NCI-H187 (cell line): ENCODE results near the gene LIPC.

ENCODE experiments used
- DNase-seq, 2 experiments: peaks; one replicate each; lab custom pipeline; 2025; lab: John Stamatoyannopoulos, UW

LIPC gene

GRCh38 chr15:58431221-58432149 lies at the start of gene LIPC:
TSS of gene LIPC (plus strand) at chr15:58431991. CDS start at chr15:58432033, 42 bp downstream.
- DNase-seq: no peak

- no peak for DNase-seq
These were observed 47.9 kb upstream of the LIPC start for GRCh38 chr15:58383876-58384275.

- no peak for DNase-seq
These were observed 47.1 kb upstream of the LIPC start for GRCh38 chr15:58384667-58385066.

GRCh38 chr15:58386081-58386480 lies 45.7 kb upstream of the LIPC start:
- DNase-seq: no peak

DNA sequence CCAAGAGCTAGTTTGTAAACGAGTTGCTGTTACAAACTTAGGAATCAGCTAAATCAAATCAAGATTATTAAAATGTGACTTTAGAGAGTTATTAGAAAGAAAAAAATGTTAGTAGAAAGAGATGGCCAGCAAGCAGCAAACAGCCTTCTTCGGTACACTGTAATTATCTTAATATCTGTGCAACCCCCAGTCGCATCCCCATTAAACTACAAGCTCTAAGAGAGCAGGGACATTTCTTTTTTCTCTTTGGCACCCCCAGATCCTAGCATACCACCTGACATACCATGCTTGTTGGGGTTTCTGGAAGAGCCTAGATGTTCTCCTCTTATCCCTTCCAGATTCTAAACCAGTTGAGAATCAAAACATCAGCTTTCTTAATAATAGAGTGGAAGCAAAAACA lies 45.1 kb upstream of the LIPC start:
- no peak for DNase-seq

- no peak for DNase-seq
These were observed 44.7 kb upstream of the LIPC start for GRCh38 chr15:58387130-58387529.

GRCh38 chr15:58388211-58388610 lies 43.6 kb upstream of the LIPC start:
- DNase-seq: no peak

- no peak for DNase-seq
These were observed 41.7 kb upstream of the LIPC start for GRCh38 chr15:58390118-58390517.

- DNase-seq: no peak
These were observed 41.1 kb upstream of the LIPC start for GRCh38 chr15:58390655-58391054.

DNA sequence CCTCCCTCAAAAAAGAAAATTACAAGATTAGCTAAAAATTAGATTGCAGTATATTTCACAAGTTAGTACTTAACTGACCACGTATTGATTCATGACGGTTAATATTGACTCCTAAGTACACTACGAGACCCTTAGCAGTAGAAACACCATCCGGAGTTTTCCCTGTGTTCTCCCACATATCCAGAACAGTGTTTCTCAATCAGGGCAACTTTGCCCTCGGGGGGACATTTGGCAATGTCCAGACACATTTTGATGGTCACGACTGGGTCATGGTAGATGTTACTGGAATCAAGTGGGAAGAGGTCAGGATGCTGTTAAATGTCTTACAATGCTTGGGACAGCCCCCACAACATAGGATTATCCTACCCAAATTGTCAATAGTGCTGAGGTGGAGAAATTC lies 40.7 kb upstream of the LIPC start:
- no peak for DNase-seq

GRCh38 chr15:58392141-58392540 lies 39.6 kb upstream of the LIPC start:
- no peak for DNase-seq

GRCh38 chr15:58392611-58393161 lies 39.1 kb upstream of the LIPC start:
- DNase-seq: no peak

DNA sequence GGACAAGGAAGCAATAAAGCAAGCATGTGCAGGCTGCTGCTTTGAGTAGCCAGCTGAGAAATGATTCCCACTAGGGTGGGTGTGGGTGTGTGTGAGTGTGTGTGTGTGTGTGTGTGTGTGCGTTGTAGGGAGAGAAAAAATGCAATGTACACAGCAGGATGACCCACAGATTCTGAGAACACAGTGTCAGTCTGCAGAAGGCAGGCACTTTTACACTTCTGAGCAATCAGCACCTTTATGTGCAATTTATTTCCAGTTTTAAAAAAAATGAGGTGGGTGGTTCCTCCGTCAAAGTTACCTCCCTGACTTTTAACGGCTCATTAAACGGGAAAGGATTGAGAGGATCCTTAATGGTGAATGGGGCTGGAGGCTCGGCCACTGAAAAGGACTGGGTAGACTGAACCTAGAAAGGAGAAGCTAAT lies 38.5 kb upstream of the LIPC start:
- peak; percentile 42 to 67 for DNase-seq

DNA sequence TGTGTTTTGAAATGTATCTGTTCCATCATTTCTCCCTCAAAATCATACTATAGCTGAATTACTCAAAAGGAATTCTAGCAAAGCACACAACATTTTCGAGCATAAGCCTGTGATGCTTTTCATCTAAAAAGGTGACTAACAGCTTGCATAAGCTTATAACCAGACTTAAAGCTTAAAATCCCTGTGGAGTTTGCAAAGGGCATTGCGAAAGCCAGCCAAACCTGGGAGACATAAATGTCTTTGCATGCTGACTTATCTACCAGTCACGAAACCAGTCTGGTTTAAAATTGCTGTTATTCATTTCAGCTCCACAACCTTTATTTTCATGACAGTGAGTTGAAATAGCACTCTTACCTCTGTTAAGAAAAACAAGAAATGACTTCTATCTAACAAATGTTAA lies 35.6 kb upstream of the LIPC start:
- no peak for DNase-seq

- no peak for DNase-seq
These were observed 33.7 kb upstream of the LIPC start for GRCh38 chr15:58398071-58398470.

DNA sequence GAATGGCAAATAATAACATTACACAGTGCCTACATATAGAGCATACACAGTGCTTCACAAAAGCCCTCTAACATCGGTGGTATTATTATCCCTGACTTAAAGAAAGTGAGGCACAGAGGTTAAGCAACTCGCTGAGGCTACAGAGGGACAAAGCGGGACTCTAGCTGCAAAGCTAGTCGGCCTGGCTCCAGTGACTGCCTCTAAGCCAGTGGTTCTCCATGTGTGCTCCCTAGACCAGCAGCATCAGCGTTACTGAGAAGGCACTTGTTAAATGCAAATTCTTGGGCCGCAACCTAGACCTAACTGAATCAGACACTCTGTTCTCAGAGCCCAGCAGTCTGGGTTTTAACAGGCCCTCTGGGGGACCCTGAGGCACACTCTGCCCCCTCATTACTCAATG lies 33.1 kb upstream of the LIPC start:
- no peak for DNase-seq

- DNase-seq: no peak
These were observed 32.1 kb upstream of the LIPC start for GRCh38 chr15:58399739-58400138.

GRCh38 chr15:58401276-58401675 lies 30.5 kb upstream of the LIPC start:
- no peak for DNase-seq

GRCh38 chr15:58401991-58402649 lies 29.7 kb upstream of the LIPC start:
- no peak for DNase-seq

GRCh38 chr15:58403581-58403980 lies 28.2 kb upstream of the LIPC start:
- no peak for DNase-seq

DNA sequence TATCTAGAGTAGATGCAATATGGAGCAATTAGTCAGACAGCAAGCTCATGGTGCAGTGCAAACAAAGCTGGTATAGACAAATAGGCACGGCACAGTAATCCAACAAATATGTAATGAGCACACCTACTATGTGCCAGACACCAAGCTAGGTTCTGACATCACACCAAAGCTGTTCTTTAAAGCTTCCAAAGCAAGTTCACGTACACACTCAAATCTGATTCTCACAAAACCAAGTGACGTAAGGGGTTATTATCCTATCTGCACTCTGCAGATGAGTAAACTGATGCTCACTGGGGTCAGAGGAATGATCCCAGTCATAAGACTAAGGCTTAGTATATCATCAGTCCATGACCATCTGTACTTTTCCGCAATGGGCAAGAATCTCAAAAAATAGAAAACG lies 27.8 kb upstream of the LIPC start:
- DNase-seq: no peak

GRCh38 chr15:58404722-58405121 lies 27.1 kb upstream of the LIPC start:
- no peak for DNase-seq

DNA sequence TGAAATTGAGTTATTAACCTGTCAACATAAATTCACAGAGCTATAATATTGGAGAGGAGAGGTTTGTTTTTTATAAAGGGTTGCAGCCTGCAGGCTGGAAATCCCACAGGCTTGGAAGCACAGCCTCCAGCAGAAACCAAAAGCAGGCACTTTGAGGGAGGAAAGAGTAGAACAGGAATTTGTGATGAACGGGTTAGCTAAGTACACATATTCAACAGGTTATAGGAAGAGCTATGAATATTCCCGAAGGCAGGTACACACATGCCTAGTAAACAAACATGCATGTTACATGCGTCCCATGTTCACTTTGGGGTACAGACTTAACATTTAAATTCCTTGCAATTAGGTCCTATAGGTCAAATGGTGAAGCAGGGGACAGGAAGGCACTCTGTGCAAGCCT lies 25.9 kb upstream of the LIPC start:
- no peak for DNase-seq
